ENCODE data around the gene GRIK1. TPM values are rescaled to one million over a fixed set of nuclear protein-coding genes. Genes with fewer than 3 reads are reported as not detected.

The GRIK1 gene
- total RNA-seq, 4 donors from 2014 or later: 1.2 to 7.4 (median 1.3) TPM; not detected in 1

GRCh38 chr21:29708401-29708800 is 231.4 kb downstream of the GRIK1 start:
- H3K4me3 ChIP-seq: no peak overlapping the region
- TF ChIP-seq CTCF (IDR thresholded peaks at IDR 0.05) (no peak), POLR2A (IDR thresholded peaks at IDR 0.05) (no peak)
- no peak for DNase-seq
- no peaks in the 10 kb centered on the region for H3K4me1 ChIP-seq
- H3K9me3 ChIP-seq: no peaks in the 10 kb centered on the region
- no peak overlapping the region for H3K27ac ChIP-seq
- H3K36me3 ChIP-seq: no peaks in the 10 kb centered on the region
- H3K27me3 ChIP-seq: no peaks in the 10 kb centered on the region

GRCh38 chr21:29704719-29705118 is 235.1 kb downstream of the GRIK1 start:
- Histone ChIP-seq H3K4me1 (no peaks in the 10 kb centered on the region), H3K4me3 (no peak overlapping the region), H3K9me3 (no peaks in the 10 kb centered on the region), H3K36me3 (no peaks in the 10 kb centered on the region), H3K27ac (no peak overlapping the region), H3K27me3 (no peaks in the 10 kb centered on the region)
- no peak for TF ChIP-seq CTCF (IDR thresholded peaks at IDR 0.05)
- no peak for TF ChIP-seq POLR2A (IDR thresholded peaks at IDR 0.05)
- DNase-seq: no peak

GRCh38 chr21:29701676-29702075 is 238.1 kb downstream of the GRIK1 start:
- no peaks in the 10 kb centered on the region for H3K36me3 ChIP-seq
- H3K4me3 ChIP-seq: no peak overlapping the region
- H3K4me1 ChIP-seq: no peaks in the 10 kb centered on the region
- H3K27me3 ChIP-seq: no peaks in the 10 kb centered on the region
- no peaks in the 10 kb centered on the region for H3K9me3 ChIP-seq
- no peak overlapping the region for H3K27ac ChIP-seq
- TF ChIP-seq CTCF (IDR thresholded peaks at IDR 0.05) (no peak), POLR2A (IDR thresholded peaks at IDR 0.05) (no peak)
- no peak for DNase-seq

GRCh38 chr21:29697555-29698193 is 242.1 kb downstream of the GRIK1 start:
- H3K36me3 ChIP-seq: no peaks in the 10 kb centered on the region
- H3K27me3 ChIP-seq: no peaks in the 10 kb centered on the region
- TF ChIP-seq POLR2A (IDR thresholded peaks at IDR 0.05) (no peak), CTCF (IDR thresholded peaks at IDR 0.05) (no peak)
- no peak overlapping the region for H3K4me3 ChIP-seq
- H3K9me3 ChIP-seq: no peaks in the 10 kb centered on the region
- no peak overlapping the region for H3K27ac ChIP-seq
- DNase-seq: no peak
- H3K4me1 ChIP-seq: no peaks in the 10 kb centered on the region

GRCh38 chr21:29696937-29697336 is 242.9 kb downstream of the GRIK1 start:
- H3K36me3 ChIP-seq: no peaks in the 10 kb centered on the region
- H3K9me3 ChIP-seq: no peaks in the 10 kb centered on the region
- no peak overlapping the region for H3K4me3 ChIP-seq
- no peak for TF ChIP-seq CTCF (IDR thresholded peaks at IDR 0.05)
- no peak for TF ChIP-seq POLR2A (IDR thresholded peaks at IDR 0.05)
- H3K27me3 ChIP-seq: no peaks in the 10 kb centered on the region
- H3K4me1 ChIP-seq: no peaks in the 10 kb centered on the region
- H3K27ac ChIP-seq: no peak overlapping the region
- no peak for DNase-seq

Data from Peyer's patch (tissue), 4 donors.